Right cardiac atrium (tissue), 5 donors: ENCODE results near the gene RDH13. TPM values are rescaled to one million over a fixed set of nuclear protein-coding genes. Genes with fewer than 3 reads are reported as not detected.
"Not testable (repeated sequence)": the region's sequence is repeated elsewhere in the genome, so short reads cannot be mapped to it uniquely, and the experiment has no call there.

Experiments used
- ATAC-seq, 2 donors: fragments of 200-7000 bp; cut with Tn5 transposase; one replicate each; pipeline versions ENCODE4 v1.8.0 to v1.9.1; 2020; ENCODE audit warnings: moderate library complexity in 2 of 2, mild to moderate bottlenecking in 1 of 2
- DNase-seq, 3 donors: peaks; one replicate each; pipeline ENCODE4 v3.0.0-alpha.2; 2020
- H3K27ac ChIP-seq: one replicate; pipeline ENCODE4 v1.5.1; 2013; ENCODE audit warnings: mild to moderate bottlenecking, low read length, control low read depth, moderate library complexity
- H3K27me3 ChIP-seq: one replicate; pipeline ENCODE4 v1.6.1; 2013; ENCODE audit not compliant: control insufficient read depth, insufficient read depth
- H3K4me1 ChIP-seq: one replicate; pipeline ENCODE4 v1.6.1; 2013; ENCODE audit warnings: low read length; ENCODE audit not compliant: control insufficient read depth, insufficient read depth
- H3K4me3 ChIP-seq: one replicate; pipeline ENCODE4 v1.5.1; 2013; ENCODE audit warnings: low read length, control low read depth
- H3K9me3 ChIP-seq: one replicate; pipeline ENCODE4 v1.6.1; 2013; ENCODE audit warnings: low read length; ENCODE audit not compliant: control insufficient read depth
- WGBS: extraction: QIAGEN DNeasy Blood & Tissue Kit; methylation state at CpG from one replicate; pipeline ENCODE4 v1.1.7; 2013; 5-methylcytosine and 5-hydroxymethylcytosine counted together
- intact Hi-C, 4 donors: fragments of 100-400 bp; cut with DNase I; formaldehyde crosslinking; loops; one replicate each; pipeline versions ENCODE4 v1.11.0 to v1.14.0; 2022 to 2023
- long read RNA-seq, 4 donors: library from polyadenylated mRNA; unstranded; transcript quantifications; one replicate each; pipeline ENCODE4 v2.0.0, GENCODE V29; 2020 to 2021
- polyA plus RNA-seq: library from polyadenylated mRNA; stranded (reverse); fragments of 200-250 nt; gene quantifications from one replicate; pipeline ENCODE4 v1.2.3, GENCODE V29; 2013
- total RNA-seq, 4 donors: library from RNA; stranded (reverse); fragmentation: NEBNext Ultra II Directional; extraction: Animal tissue kit (Norgen Biotek cat#: 25700); gene quantifications; one replicate each; pipeline ENCODE4 v1.2.1, GENCODE V29; 2021
- donor health status: healthy with polysubstance abuse.
- donor health status: DM: no; HTN: yes; CAD: no.
- donor health status: DM: no; HTN: no; CAD: no.
- donor health status: DM: no; HTN: yes; CAD: no; lungs with severe emphysema.
- donor health status: DM: yes; HTN: yes; CAD: no.

RDH13 gene, protein sequence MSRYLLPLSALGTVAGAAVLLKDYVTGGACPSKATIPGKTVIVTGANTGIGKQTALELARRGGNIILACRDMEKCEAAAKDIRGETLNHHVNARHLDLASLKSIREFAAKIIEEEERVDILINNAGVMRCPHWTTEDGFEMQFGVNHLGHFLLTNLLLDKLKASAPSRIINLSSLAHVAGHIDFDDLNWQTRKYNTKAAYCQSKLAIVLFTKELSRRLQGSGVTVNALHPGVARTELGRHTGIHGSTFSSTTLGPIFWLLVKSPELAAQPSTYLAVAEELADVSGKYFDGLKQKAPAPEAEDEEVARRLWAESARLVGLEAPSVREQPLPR
- total RNA-seq (10 to 100 TPM; 25.5 to 42.6 (median 31.9) TPM), polyA plus RNA-seq (30.1 TPM)
- long read RNA-seq, donor 1, transcript RDH13-223 (7 exons, 1,931 nt): major isoform, 112 of 127 reads
- long read RNA-seq, donor 1, partial matches to known transcripts: 3 of 127 reads
- long read RNA-seq, donor 1, other reads (novel, unspliced or antisense): 12 of 127 reads
- long read RNA-seq, donor 2, transcript RDH13-223 (7 exons, 1,931 nt): major isoform, 41 of 45 reads
- long read RNA-seq, donor 2, partial matches to known transcripts: 0 of 45 reads
- long read RNA-seq, donor 2, other reads (novel, unspliced or antisense): 4 of 45 reads
- long read RNA-seq, donor 3, transcript RDH13-223 (7 exons, 1,931 nt): major isoform, 182 of 217 reads
- long read RNA-seq, donor 3, partial matches to known transcripts: 7 of 217 reads
- long read RNA-seq, donor 3, other reads (novel, unspliced or antisense): 26 of 217 reads
- long read RNA-seq, donor 4, transcript RDH13-223 (7 exons, 1,931 nt): major isoform, 13 of 18 reads
- long read RNA-seq, donor 4, partial matches to known transcripts: 2 of 18 reads
- long read RNA-seq, donor 4, other reads (novel, unspliced or antisense): 2 of 18 reads

DNA sequence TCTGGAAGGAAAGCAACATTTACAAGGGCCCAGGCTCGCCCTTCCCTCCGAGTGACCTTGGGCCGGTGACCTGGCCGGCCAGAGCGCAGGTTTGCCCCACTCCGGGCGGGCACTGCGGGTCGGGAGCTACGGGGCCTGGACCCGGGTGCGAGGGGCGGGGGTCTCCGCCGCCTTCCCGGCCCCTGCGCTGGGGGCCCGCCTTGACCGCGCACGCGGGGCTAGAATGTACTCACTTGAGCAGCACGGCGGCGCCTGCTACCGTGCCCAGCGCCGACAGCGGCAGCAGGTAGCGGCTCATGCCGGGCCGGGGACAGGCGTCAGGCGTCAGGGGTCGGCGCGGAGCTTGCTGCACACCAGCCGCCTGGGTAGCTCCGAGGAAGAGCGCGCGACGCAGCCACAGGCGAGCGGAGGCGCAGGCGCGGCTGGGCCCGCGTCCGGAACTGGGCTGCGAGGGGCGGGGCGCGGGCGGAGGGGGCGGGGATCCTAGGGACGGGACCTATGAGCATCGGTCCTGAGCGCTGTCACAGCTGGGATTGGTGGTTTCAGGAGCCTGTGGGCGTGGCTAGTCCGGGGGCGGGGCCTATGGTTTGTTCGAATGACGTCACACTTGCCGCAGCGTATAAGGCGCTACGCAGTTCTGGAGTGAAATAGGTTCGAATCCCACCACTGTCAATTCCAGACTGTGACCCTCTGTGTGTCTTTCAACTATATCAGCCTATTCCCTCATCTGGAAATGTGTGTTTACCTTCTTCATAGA, at the start of gene RDH13:
Gene RDH13, minus strand, starts transcription at position 414 of the 757 bp plus-strand sequence. Its CDS starts 116 bp downstream, at position 298.
- WGBS: 1% methylated on average over 70 of the region's 70 CpGs
- H3K27me3 ChIP-seq: no peaks in the 10 kb centered on the region
- peak within 1 kb of the TSS; percentile 84 for H3K4me3 ChIP-seq
- DNase-seq (peak; percentile 99), ATAC-seq (peak; percentile 99)
- peak within 1 kb of the TSS; percentile 82 for H3K27ac ChIP-seq
- H3K4me1 ChIP-seq: no peaks in the 10 kb centered on the region
- H3K9me3 ChIP-seq: no peaks in the 10 kb centered on the region
- intact Hi-C loops: no loop called here

DNA sequence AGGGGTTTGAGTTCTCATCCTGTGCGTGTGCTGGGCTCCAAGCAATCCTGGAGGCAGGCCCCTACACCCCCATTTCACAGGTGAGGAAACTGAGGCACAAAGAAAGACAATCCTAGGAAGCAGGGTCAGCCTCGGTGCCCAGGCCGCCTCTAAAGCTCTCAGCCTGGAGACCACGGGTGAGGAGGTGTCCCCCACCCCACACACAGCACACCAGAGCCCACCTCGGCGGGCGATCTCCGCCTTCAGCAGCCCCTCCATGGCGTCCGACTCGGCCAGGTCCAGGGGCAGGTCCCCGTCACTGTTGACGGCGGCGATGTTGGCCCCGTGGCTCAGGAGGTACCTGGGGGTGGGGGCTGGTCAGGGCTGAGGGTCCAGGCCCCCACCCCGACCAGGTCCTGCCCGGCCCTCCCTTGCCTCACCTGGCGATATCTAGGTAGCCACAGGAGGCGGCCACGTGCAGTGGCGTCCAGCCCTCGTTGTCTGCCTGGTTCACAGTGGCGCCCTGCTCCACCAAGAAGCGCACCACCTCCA, 49.4 kb upstream of the RDH13 start:
- H3K9me3 ChIP-seq: no peaks in the 10 kb centered on the region
- peaks cover 22% of the 10 kb centered on the region for H3K4me1 ChIP-seq
- 93% methylated on average over 25 of the region's 25 CpGs for WGBS
- intact Hi-C loops: no loop called here
- DNase-seq (peak in 2 of 3 donors; percentile 28 to 61), ATAC-seq (no peak)
- no peak overlapping the region for H3K4me3 ChIP-seq
- no peaks in the 10 kb centered on the region for H3K27me3 ChIP-seq
- peak overlapping the region; percentile 92 for H3K27ac ChIP-seq

DNA sequence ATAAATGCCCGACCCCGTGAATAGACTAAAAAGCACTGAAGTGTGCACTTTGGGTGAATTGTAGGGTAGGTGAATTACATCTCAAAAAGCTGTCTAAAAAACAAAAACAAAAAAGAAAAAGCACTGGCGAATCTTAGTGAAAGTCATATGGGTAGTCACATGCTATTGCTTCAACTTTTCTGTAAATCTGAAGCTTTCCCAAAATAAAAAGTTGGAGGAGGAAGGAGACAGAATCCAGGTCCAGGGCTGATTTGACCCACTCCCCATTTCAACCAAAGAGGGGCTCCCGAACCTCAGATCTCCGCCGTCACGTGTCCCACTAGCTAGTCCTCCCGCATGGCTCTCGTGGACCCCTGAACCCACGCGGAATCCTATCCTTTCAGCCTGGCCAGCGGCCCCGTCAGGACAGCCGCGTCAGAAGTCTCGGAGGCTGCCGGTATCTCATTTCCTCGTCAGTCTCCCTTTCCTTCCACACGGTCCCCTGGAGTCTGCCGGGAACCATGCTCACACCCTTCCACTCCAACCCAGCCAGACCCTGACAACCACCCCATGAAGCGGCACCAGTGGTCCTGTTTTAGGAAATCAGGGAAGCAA, 48.4 kb upstream of the RDH13 start:
- no peak overlapping the region for H3K4me3 ChIP-seq
- intact Hi-C loops: no loop called here
- 55% methylated on average over 21 of the region's 21 CpGs for WGBS
- no peaks in the 10 kb centered on the region for H3K27me3 ChIP-seq
- no peaks in the 10 kb centered on the region for H3K9me3 ChIP-seq
- peak in 1 of 2 donors; percentile 2 for ATAC-seq
- peak overlapping the region; percentile 34 for H3K27ac ChIP-seq
- peak in 1 of 3 donors; percentile 45 for DNase-seq
- peaks cover 22% of the 10 kb centered on the region for H3K4me1 ChIP-seq

DNA sequence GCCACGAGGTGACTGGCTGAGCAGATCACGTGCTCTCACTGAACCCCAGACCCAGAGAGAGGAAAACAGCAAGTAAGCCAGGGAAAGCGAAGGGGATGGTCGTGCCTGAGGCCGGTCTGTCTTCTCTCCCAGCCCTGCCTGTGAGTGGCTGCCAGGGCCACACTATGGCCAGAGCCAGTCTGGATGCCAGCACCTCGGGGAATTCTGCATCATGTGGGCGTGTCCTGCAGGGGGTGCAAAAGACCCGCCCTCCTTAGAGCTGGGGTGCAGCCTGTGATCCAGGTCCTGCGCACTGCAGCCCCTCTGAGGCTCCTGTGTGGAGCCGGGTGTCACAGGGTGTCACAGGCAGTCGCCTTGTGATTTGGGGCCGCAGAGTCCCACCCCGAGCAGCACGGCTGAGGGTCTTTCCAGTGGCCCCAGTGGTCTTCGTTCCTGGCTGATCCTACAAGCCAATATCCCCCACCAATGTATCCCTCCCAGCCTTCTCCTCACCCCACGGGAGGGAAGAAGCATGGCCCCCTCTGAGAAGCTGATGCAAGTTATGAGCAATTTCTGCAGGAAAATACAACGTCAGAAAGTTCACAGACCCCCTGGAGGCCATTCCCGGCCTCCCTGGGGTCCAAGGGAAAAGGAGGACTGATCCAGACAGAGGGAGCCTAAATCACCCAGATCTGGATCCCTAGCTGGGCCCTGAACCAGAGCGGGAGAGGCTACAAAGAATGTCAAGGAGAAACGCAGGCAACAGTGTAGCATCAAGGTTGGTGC, 46.8 kb upstream of the RDH13 start:
- Histone ChIP-seq H3K27ac (no peak overlapping the region), H3K4me1 (peaks cover 13% of the 10 kb centered on the region), H3K9me3 (no peaks in the 10 kb centered on the region), H3K27me3 (no peaks in the 10 kb centered on the region), H3K4me3 (no peak overlapping the region)
- ATAC-seq (no peak), DNase-seq (no peak)
- 83% methylated on average over 20 of the region's 20 CpGs for WGBS
- intact Hi-C loops: no loop called here

DNA sequence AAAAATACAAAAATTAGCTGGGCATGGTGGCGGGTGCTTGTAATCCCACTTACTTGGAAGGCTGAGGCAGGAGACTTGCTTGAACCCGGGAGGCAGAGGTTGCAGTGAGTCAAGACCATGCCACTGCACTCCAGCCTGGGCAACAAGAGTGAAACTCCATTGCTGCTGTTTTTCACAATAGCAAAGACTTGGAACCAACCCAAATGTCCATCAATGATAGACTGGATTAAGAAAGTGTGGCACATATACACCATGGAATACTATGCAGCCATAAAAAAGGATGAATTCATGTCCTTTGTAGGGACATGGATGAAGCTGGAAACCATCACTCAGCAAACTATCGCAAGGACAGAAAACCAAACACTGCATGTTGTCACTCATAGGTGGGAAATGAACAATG, 44.3 kb upstream of the RDH13 start:
- H3K4me3 ChIP-seq, H3K4me1 ChIP-seq, intact Hi-C loops, DNase-seq, H3K27ac ChIP-seq, H3K9me3 ChIP-seq, ATAC-seq, H3K27me3 ChIP-seq: not testable (repeated sequence)
- over 99% methylated on average over 3 of the region's 3 CpGs for WGBS

DNA sequence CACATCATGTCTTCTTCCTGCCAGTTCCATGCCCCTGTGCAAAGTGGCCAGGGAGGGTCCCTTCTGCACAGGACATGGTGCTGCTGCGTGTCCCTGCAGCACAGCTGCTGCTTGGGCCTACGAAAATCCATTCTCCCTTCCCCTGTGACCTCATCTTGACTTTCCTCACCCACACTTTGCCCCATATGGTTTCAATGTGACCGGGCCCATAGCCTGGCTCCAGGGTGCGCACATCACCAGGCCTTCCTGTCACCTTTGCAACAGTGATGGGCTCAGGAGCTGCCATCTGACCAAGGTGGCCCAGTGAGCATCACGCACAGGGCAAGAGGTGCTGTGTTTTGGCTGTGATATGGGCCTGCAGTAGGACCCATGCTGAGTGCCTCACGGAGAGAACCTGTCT, 43.6 kb upstream of the RDH13 start:
- intact Hi-C loops: no loop called here
- no peak for ATAC-seq
- Histone ChIP-seq H3K27ac (no peak overlapping the region), H3K4me3 (no peak overlapping the region), H3K9me3 (no peaks in the 10 kb centered on the region), H3K27me3 (no peaks in the 10 kb centered on the region), H3K4me1 (peaks cover under 1% of the 10 kb centered on the region)
- no peak for DNase-seq
- 90% methylated on average over 6 of the region's 6 CpGs for WGBS

DNA sequence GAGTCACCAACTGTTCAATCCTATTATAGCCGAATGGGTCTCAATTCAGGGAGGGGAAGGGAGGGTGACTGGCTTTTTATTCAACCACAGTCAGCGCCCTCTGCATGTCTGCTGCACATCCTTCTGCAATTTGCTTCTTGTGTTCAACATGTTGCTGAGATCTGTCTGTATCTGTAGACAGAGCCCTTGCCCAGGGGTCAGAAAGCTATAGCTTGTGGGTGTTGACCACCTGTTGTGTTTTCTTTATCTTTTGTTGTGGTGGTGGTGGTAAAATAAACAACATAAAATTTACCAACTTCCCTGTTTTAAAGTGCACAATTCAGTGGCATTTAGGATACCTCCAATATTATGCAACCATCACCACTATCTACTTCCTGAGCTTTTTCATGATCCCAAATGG, 42.3 kb upstream of the RDH13 start:
- intact Hi-C loops: no loop called here
- ATAC-seq (no peak), DNase-seq (no peak)
- WGBS: 81% methylated on average over 2 of the region's 2 CpGs
- no peaks in the 10 kb centered on the region for H3K4me1 ChIP-seq
- no peaks in the 10 kb centered on the region for H3K9me3 ChIP-seq
- no peak overlapping the region for H3K27ac ChIP-seq
- no peaks in the 10 kb centered on the region for H3K27me3 ChIP-seq
- no peak overlapping the region for H3K4me3 ChIP-seq

DNA sequence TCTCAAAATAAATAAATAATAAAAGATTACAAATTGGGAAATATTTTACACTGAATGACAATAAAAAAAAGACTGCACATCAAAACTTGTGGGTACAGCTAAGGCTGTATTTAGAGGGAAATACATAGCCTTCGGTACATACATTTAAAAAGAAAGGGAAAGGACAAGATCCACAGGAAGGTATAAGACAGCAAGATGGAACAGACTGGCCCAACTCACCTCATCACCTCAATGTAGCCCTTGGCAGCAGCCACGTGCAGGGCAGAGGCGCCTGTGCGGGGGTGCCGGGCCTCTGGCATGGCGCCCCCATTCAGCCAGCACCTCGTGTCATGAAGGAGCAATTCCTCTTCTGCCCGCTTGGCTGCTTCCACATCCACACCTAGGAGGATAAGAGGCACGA, 40.2 kb upstream of the RDH13 start:
- Histone ChIP-seq H3K27me3 (no peaks in the 10 kb centered on the region), H3K27ac (no peak overlapping the region), H3K4me3 (no peak overlapping the region), H3K9me3 (no peaks in the 10 kb centered on the region), H3K4me1 (no peaks in the 10 kb centered on the region)
- WGBS: 98% methylated on average over 9 of the region's 9 CpGs
- intact Hi-C loops: no loop called here
- ATAC-seq: no peak
- DNase-seq: peak in 1 of 3 donors; percentile 30

DNA sequence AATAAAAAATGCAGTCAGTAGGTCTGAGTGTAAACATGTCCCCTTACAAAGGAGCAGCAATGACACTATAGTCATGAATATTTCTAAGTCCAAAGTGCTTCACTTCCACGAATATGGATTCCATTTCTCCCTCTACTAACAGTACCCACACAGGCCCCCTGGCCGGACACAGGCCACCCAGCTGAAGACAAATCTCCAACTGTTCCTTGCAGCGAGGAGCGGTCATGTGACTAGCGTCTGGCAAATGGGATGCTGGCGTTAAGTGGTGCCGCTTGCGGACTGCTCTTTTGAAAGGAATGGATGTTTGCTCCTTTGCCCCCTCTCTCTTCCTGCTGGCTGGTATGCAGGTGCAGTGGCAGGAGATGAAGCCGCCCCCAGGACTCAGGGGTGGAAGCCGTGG, 38.3 kb upstream of the RDH13 start:
- Histone ChIP-seq H3K9me3 (no peaks in the 10 kb centered on the region), H3K27me3 (no peaks in the 10 kb centered on the region), H3K4me3 (no peak overlapping the region), H3K27ac (no peak overlapping the region), H3K4me1 (no peaks in the 10 kb centered on the region)
- ATAC-seq: no peak
- DNase-seq: no peak
- intact Hi-C loops: no loop called here
- WGBS: 84% methylated on average over 10 of the region's 10 CpGs
